Glomerular visceral epithelial cell (primary cell): ENCODE results near the gene PCCB.
"Not testable (repeated sequence)": the region's sequence is repeated elsewhere in the genome, so short reads cannot be mapped to it uniquely, and the experiment has no call there.

Experiments used
- DNase-seq: peaks from one replicate; pipeline ENCODE4 v3.0.0-alpha.2; 2016; ENCODE audit errors: extremely low spot score

The PCCB gene

GRCh38 chr3:136327671-136328070 is 77.5 kb downstream of the PCCB start:
- DNase-seq, result no peak

- no peak for DNase-seq
Measured at GRCh38 chr3:136329593-136329992, 79.5 kb downstream of the PCCB start.

- DNase-seq, result no peak
Measured at GRCh38 chr3:136330900-136331299, 80.8 kb downstream of the PCCB start.

GRCh38 chr3:136332302-136332701 is 82.2 kb downstream of the PCCB start:
- DNase-seq, result no peak

- peak; percentile 24 for DNase-seq
Measured at GRCh38 chr3:136332776-136333175, 82.6 kb downstream of the PCCB start.

- DNase-seq, result no peak
Measured at GRCh38 chr3:136334209-136334608, 84.1 kb downstream of the PCCB start.

GRCh38 chr3:136334726-136335125 is 84.6 kb downstream of the PCCB start:
- not testable (repeated sequence) for DNase-seq

- DNase-seq, result no peak
Measured at GRCh38 chr3:136336329-136337100, 86.4 kb downstream of the PCCB start.

GRCh38 chr3:136343446-136343845 is 93.3 kb downstream of the PCCB start:
- DNase-seq, result no peak

- peak; percentile 80 for DNase-seq
Measured at GRCh38 chr3:136343873-136344555, 93.9 kb downstream of the PCCB start.

- DNase-seq, result no peak
Measured at GRCh38 chr3:136346486-136346885, 96.3 kb downstream of the PCCB start.

- peak; percentile 63 for DNase-seq
Measured at GRCh38 chr3:136350132-136350531, 100.0 kb downstream of the PCCB start.

- DNase-seq, result no peak
Measured at GRCh38 chr3:136350557-136350956, 100.4 kb downstream of the PCCB start.

GRCh38 chr3:136351351-136351750 is 101.2 kb downstream of the PCCB start:
- DNase-seq, result no peak

GRCh38 chr3:136351905-136352304 is 101.8 kb downstream of the PCCB start:
- no peak for DNase-seq

GRCh38 chr3:136353461-136353860 is 103.3 kb downstream of the PCCB start:
- no peak for DNase-seq

- DNase-seq, result no peak
Measured at GRCh38 chr3:136366289-136366688, 116.1 kb downstream of the PCCB start.

- DNase-seq, result not testable (repeated sequence)
Measured at GRCh38 chr3:136375800-136376199, 125.7 kb downstream of the PCCB start.

- DNase-seq, result no peak
Measured at GRCh38 chr3:136377508-136377907, 127.4 kb downstream of the PCCB start.

GRCh38 chr3:136378011-136378410 is 127.9 kb downstream of the PCCB start:
- DNase-seq, result no peak
